Gastrocnemius medialis (tissue), 4 donors: Measurements from ENCODE around the gene MASP1. TPM values are rescaled to one million over a fixed set of nuclear protein-coding genes. Genes with fewer than 3 reads are reported as not detected.

Experiments used
- ATAC-seq, 2 donors: fragments of 150-250 bp; one replicate each; pipeline ENCODE4 v1.9.1; 2016
- DNase-seq, 2 donors: peaks; one replicate each; pipeline ENCODE4 v3.0.0-alpha.2; 2019
- H3K27ac ChIP-seq, 4 donors: fragments of 200-600 bp; sonication (generic); 1 replicate in 1 of 4; 2 replicates in 3 of 4; pipeline ENCODE4 v1.5.1; 2016 to 2018; ENCODE audit warnings: mild to moderate bottlenecking in 2 of 4, moderate library complexity in 1 of 4
- H3K27me3 ChIP-seq, 3 donors: fragments of 200-600 bp; sonication (generic) in 2 of 3; 1 replicate in 1 of 3; 2 replicates in 2 of 3; pipeline versions ENCODE4 v1.5.1 to v1.6.0; 2016 to 2019; ENCODE audit warnings: mild to moderate bottlenecking in 1 of 3, moderate library complexity in 1 of 3
- H3K36me3 ChIP-seq, 2 donors: fragments of 200-600 bp; sonication (generic) in 1 of 2; one replicate each; pipeline ENCODE4 v1.5.1; 2017 to 2018
- H3K4me1 ChIP-seq, 2 donors: fragments of 200-600 bp; sonication (generic) in 1 of 2; one replicate each; pipeline ENCODE4 v1.5.1; 2016 to 2017; ENCODE audit warnings: mild to moderate bottlenecking in 2 of 2
- H3K4me3 ChIP-seq, 4 donors: fragments of 200-600 bp; sonication (generic) in 3 of 4; 1 replicate in 1 of 4; 2 replicates in 3 of 4; pipeline ENCODE4 v1.5.1; 2016 to 2019; ENCODE audit warnings: mild to moderate bottlenecking in 2 of 4
- H3K9me3 ChIP-seq, 3 donors: fragments of 200-600 bp; sonication (generic) in 2 of 3; 1 replicate in 1 of 3; 2 replicates in 2 of 3; pipeline ENCODE4 v1.5.1; 2016 to 2019
- POLR2A ChIP-seq, 2 donors: fragments of 450-650 bp; IDR thresholded peaks; one replicate each; pipeline ENCODE4 v1.6.1; 2017; ENCODE audit warnings: antibody characterized with exemption in 2 of 2, mild to moderate bottlenecking in 2 of 2, moderate library complexity in 2 of 2
- in situ Hi-C, 4 donors: fragments of 200-750 bp; cut with MboI; loops; one replicate each; pipeline versions ENCODE4 v1.15.0 to v1.8.0; 2017; ENCODE audit warnings: low sequenced_read_pairs in 4 of 4
- intact Hi-C: fragments of 100-400 bp; cut with DNase I; formaldehyde crosslinking; loops from one replicate; pipeline ENCODE4 v1.15.1; 2023; ENCODE audit warnings: low total_unique reads
- total RNA-seq, 4 donors: library from RNA; depleted of rRNA; stranded (reverse); fragments of >200 nt; gene quantifications; one replicate each; pipeline versions ENCODE4 v1.1.0 to v1.2.3, GENCODE V29; 2016
- TF ChIP-seq, protein P1 (sequence below), 5 experiments: fragments of 450-650 bp in 3 of 5; fragments of 200-600 bp in 2 of 5; sonication (generic) in 2 of 5; IDR thresholded peaks in 4 of 5; conservative IDR thresholded peaks in 1 of 5; 1 replicate in 4 of 5; 2 replicates in 1 of 5; pipeline ENCODE4 v1.5.1; 2016 to 2019; ENCODE audit warnings: antibody characterized with exemption in 5 of 5, mild to moderate bottlenecking in 3 of 5, moderate library complexity in 3 of 5

Gene MASP1
- total RNA-seq, 4 donors from 2014 or later: 0.27 to 7.3 (median 2.6) TPM

DNA sequence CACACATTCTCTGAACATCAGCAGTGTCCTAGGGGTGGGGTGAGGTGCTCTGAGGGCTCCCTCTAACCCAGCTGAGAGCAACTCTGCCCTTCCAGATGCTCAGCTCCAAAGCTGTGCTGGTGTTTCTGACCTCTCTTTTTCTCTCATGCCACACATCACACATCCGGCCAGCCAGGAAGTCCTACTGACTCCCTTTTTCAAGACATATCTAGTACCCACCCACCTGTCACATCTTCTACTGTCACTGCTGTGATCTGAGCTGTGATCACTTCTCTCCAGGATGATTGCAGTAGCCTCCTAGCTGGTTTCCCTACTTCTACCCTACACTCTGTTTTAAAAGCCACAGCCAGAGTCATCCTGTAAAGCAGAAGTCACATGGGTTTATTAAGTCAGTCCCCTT, 30.2 kb upstream of the MASP1 start:
- intact Hi-C loops (no loop called here), in situ Hi-C loops (loop anchor here in 3 of 4 donors (5.0 to 25.0 kb wide), 4 partner anchors 109 to 1666 kb away; no protein-coding TSS in a partner anchor)
- DNase-seq (no peak), ATAC-seq (no peak)
- Histone ChIP-seq H3K4me3 (no peak overlapping the region), H3K27me3 (no peaks in the 10 kb centered on the region), H3K4me1 (peaks cover 0 to 4% of the 10 kb centered on the region in 2 donors), H3K36me3 (no peaks in the 10 kb centered on the region), H3K9me3 (no peaks in the 10 kb centered on the region), H3K27ac (no peak overlapping the region)
- no peak for TF ChIP-seq POLR2A (IDR thresholded peaks at IDR 0.05)
- TF ChIP-seq, protein P1, sequence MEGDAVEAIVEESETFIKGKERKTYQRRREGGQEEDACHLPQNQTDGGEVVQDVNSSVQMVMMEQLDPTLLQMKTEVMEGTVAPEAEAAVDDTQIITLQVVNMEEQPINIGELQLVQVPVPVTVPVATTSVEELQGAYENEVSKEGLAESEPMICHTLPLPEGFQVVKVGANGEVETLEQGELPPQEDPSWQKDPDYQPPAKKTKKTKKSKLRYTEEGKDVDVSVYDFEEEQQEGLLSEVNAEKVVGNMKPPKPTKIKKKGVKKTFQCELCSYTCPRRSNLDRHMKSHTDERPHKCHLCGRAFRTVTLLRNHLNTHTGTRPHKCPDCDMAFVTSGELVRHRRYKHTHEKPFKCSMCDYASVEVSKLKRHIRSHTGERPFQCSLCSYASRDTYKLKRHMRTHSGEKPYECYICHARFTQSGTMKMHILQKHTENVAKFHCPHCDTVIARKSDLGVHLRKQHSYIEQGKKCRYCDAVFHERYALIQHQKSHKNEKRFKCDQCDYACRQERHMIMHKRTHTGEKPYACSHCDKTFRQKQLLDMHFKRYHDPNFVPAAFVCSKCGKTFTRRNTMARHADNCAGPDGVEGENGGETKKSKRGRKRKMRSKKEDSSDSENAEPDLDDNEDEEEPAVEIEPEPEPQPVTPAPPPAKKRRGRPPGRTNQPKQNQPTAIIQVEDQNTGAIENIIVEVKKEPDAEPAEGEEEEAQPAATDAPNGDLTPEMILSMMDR (IDR thresholded peaks at IDR 0.05 in 4 of 5, conservative IDR thresholded peaks at IDR 0.05 in 1 of 5): no peak

DNA sequence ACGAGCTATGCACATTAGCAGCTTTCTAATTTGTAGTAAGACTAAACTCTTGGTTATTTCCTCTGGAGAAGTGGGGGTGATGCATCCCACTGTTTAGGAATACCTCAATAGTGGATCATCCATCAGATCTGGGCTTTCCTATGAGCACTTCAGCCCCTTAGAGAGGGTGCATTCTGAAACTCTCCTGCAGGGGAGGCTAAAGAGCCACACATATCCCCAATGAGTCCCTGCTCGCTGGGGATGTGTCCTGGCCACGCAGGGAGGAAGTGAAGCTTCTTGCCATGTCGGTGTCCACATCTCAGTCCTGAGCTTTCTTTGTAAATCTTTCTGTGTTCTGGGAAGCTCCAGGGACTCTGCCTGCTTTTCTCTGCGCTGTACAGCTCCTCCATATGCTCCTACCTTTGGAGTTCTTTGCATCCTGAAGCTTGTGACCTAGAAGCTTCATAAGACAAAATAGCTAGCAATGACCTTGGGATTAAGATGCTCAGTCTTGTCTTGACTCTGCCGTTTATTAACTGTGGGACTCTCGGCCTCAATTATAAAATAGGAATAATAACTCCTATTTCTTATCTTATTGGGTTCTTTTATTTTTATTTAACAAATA, 28.3 kb upstream of the MASP1 start:
- H3K27ac ChIP-seq: no peak overlapping the region
- DNase-seq (peak; percentile 12 to 50), ATAC-seq (peak; percentile 63 to 83)
- in situ Hi-C loops: loop anchor here (5.0 to 25.0 kb wide), 7 partner anchors 108 to 1668 kb away; no protein-coding TSS in a partner anchor
- H3K4me1 ChIP-seq: peaks cover 0 to 4% of the 10 kb centered on the region in 2 donors
- no peak overlapping the region for H3K4me3 ChIP-seq
- no peaks in the 10 kb centered on the region for H3K27me3 ChIP-seq
- intact Hi-C loops: loop anchor here (1.0 to 2.0 kb wide), 4 partner anchors 296 to 1829 kb away; no protein-coding TSS in a partner anchor
- H3K9me3 ChIP-seq: no peaks in the 10 kb centered on the region
- no peak for TF ChIP-seq POLR2A (IDR thresholded peaks at IDR 0.05)
- TF ChIP-seq, protein P1 (IDR thresholded peaks at IDR 0.05 in 4 of 5, conservative IDR thresholded peaks at IDR 0.05 in 1 of 5): peak; percentile 37 to 76 (median 62)
- no peaks in the 10 kb centered on the region for H3K36me3 ChIP-seq

DNA sequence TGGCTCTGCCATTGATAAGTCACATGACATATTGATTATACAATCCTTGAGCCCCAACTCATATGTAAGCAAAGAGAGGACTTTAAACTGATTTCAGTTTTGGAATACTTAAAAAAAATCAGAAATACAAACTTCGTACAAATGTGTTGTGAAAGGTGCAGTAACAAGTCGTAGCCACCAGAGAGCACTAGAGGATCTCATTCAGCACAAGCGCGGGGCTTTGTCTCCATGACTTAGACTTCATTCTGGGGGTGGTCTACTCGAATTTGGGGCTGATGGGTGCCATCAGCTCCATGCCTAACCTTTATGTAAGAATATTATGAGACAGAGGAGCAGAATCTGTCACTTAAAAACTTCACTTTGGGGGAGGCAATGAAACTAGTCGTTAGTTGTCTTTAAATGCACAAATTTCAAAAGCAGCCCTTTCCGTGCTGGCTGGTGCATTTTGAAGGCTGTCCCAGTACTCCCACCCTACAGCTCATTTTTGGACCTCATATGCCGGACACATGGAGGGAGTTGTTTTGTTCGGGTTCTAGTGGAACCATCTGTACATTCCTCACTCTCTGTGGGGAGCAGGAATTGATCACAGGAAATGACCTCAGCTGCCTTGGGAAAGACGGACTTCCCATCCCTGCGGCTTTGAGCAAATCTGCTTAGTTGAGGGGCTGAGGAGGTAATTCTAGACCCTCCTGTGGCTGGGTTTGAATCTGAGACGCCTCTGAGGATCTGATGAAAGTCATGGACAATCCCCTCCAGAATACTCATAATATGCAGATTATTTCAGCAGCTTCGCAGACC, 27.5 kb upstream of the MASP1 start:
- no peak overlapping the region for H3K27ac ChIP-seq
- intact Hi-C loops: loop anchor here (1.0 to 2.0 kb wide), 4 partner anchors 297 to 1830 kb away; no protein-coding TSS in a partner anchor
- no peaks in the 10 kb centered on the region for H3K27me3 ChIP-seq
- H3K4me1 ChIP-seq: peaks cover 0 to 4% of the 10 kb centered on the region in 2 donors
- in situ Hi-C loops: loop anchor here in 3 of 4 donors (5.0 to 25.0 kb wide), 7 partner anchors 107 to 1668 kb away; no protein-coding TSS in a partner anchor
- TF ChIP-seq POLR2A (IDR thresholded peaks at IDR 0.05): no peak
- TF ChIP-seq, protein P1 (IDR thresholded peaks at IDR 0.05 in 4 of 5, conservative IDR thresholded peaks at IDR 0.05 in 1 of 5): peak; percentile 70 to 87 (median 80)
- no peaks in the 10 kb centered on the region for H3K9me3 ChIP-seq
- H3K4me3 ChIP-seq: peak overlapping the region; percentile 26 to 44 (median 38)
- ATAC-seq (peak in 1 of 2 donors; percentile 42), DNase-seq (peak in 1 of 2 donors; percentile 23)
- H3K36me3 ChIP-seq: no peaks in the 10 kb centered on the region

DNA sequence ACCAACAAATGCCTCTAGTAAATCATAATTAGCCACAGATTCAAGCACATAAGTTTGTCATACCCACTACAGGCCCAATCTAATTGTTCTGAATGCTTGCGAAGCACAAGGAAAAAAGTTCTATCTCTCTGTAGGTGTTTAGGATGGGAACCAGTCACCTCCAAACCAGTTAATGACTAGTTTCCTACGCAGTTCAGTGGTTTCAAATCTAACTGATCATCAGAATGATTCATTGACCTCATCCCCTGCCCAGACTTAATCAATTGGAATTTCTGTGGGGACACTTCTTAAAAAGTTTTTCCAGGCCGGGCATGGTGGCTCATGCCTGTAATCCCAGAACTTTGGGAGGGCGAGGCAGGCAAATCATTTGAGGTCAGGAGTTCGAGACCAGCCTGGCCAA, 24.3 kb upstream of the MASP1 start:
- TF ChIP-seq, protein P1 (IDR thresholded peaks at IDR 0.05 in 4 of 5, conservative IDR thresholded peaks at IDR 0.05 in 1 of 5): no peak
- no peak for TF ChIP-seq POLR2A (IDR thresholded peaks at IDR 0.05)
- no peak overlapping the region for H3K4me3 ChIP-seq
- intact Hi-C loops (no loop called here), in situ Hi-C loops (loop anchor here in 3 of 4 donors (5.0 to 25.0 kb wide), 7 partner anchors 104 to 1671 kb away; no protein-coding TSS in a partner anchor)
- no peaks in the 10 kb centered on the region for H3K9me3 ChIP-seq
- DNase-seq: no peak
- H3K27me3 ChIP-seq: no peaks in the 10 kb centered on the region
- H3K36me3 ChIP-seq: no peaks in the 10 kb centered on the region
- H3K27ac ChIP-seq: no peak overlapping the region
- ATAC-seq: no peak
- peaks cover 0 to 4% of the 10 kb centered on the region in 2 donors for H3K4me1 ChIP-seq
